Measurements from ENCODE around the gene DNAJC30.

Gene DNAJC30

GRCh38 chr7:73700069-73700423, 16.8 kb upstream of the DNAJC30 start:
- in situ Hi-C loops (cut with MboI; ENCODE audit: low pct_unique_long_range_greater_than_20kb, low sequenced_read_pairs, unreplicated experiment) = no loop called here
- no peak for DNase-seq (ENCODE audit: low spot score)
- no peak for TF ChIP-seq CTCF (IDR thresholded peaks at IDR 0.05; ENCODE audit: extremely low read depth, insufficient read depth, missing control alignments)

- DNase-seq (ENCODE audit: low spot score) = no peak
- in situ Hi-C loops (cut with MboI; ENCODE audit: low pct_unique_long_range_greater_than_20kb, low sequenced_read_pairs, unreplicated experiment) = no loop called here
- no peak for TF ChIP-seq CTCF (IDR thresholded peaks at IDR 0.05; ENCODE audit: extremely low read depth, insufficient read depth, missing control alignments)
Measured at GRCh38 chr7:73699370-73700068, 16.3 kb upstream of the DNAJC30 start.

GRCh38 chr7:73698410-73698809, 15.2 kb upstream of the DNAJC30 start:
- DNase-seq (ENCODE audit: low spot score) = no peak
- in situ Hi-C loops (cut with MboI; ENCODE audit: low pct_unique_long_range_greater_than_20kb, low sequenced_read_pairs, unreplicated experiment) = no loop called here
- TF ChIP-seq CTCF (IDR thresholded peaks at IDR 0.05; ENCODE audit: extremely low read depth, insufficient read depth, missing control alignments) = no peak

- in situ Hi-C loops (cut with MboI; ENCODE audit: low pct_unique_long_range_greater_than_20kb, low sequenced_read_pairs, unreplicated experiment) = no loop called here
- no peak for TF ChIP-seq CTCF (IDR thresholded peaks at IDR 0.05; ENCODE audit: extremely low read depth, insufficient read depth, missing control alignments)
Measured at GRCh38 chr7:73696372-73696771, 13.1 kb upstream of the DNAJC30 start.

GRCh38 chr7:73690646-73691045, 7.4 kb upstream of the DNAJC30 start:
- no peak for TF ChIP-seq CTCF (IDR thresholded peaks at IDR 0.05; ENCODE audit: extremely low read depth, insufficient read depth, missing control alignments)
- in situ Hi-C loops (cut with MboI; ENCODE audit: low pct_unique_long_range_greater_than_20kb, low sequenced_read_pairs, unreplicated experiment) = no loop called here
- DNase-seq (ENCODE audit: low spot score) = no peak

More at GRCh38 chr7:73696372-73696771, 13.1 kb upstream of the DNAJC30 start:
- DNase-seq (ENCODE audit: low spot score) = no peak

GRCh38 chr7:73688288-73688687, 5.0 kb upstream of the DNAJC30 start:
- no peak for DNase-seq (ENCODE audit: low spot score)
- TF ChIP-seq CTCF (IDR thresholded peaks at IDR 0.05; ENCODE audit: extremely low read depth, insufficient read depth, missing control alignments) = no peak
- in situ Hi-C loops (cut with MboI; ENCODE audit: low pct_unique_long_range_greater_than_20kb, low sequenced_read_pairs, unreplicated experiment) = no loop called here
